Activated CD4-positive, alpha-beta T cell treated with anti-CD3 and anti-CD28 coated beads for 24 hours (primary cell): Measurements from ENCODE around the gene C20orf204.
"Not testable (repeated sequence)": the region's sequence is repeated elsewhere in the genome, so short reads cannot be mapped to it uniquely, and the experiment has no call there.

ENCODE experiments used
- DNase-seq, 2 donors: peaks; one replicate each; pipeline ENCODE4 v3.0.0-alpha.2; 2020; ENCODE audit warnings: low read depth in 2 of 2

C20orf204 gene

GRCh38 chr20:64083378-64083803 lies 47.4 kb downstream of the C20orf204 start:
- DNase-seq = peak; percentile 49 to 61

- no peak for DNase-seq
These were observed 48.1 kb downstream of the C20orf204 start, which contains the start of gene LKAAEAR1 for GRCh38 chr20:64083804-64084684. Gene LKAAEAR1 (minus strand): TSS chr20:64084398. CDS start chr20:64084219, 179 bp downstream.

GRCh38 chr20:64084685-64085152 lies 48.7 kb downstream of the C20orf204 start:
- no peak for DNase-seq

- no peak for DNase-seq
These were observed 50.8 kb downstream of the C20orf204 start for GRCh38 chr20:64086801-64087200.

- DNase-seq = not testable (repeated sequence)
These were observed 51.3 kb downstream of the C20orf204 start for GRCh38 chr20:64087226-64087825.

- DNase-seq = not testable (repeated sequence)
These were observed 52.6 kb downstream of the C20orf204 start for GRCh38 chr20:64088586-64088985.
